ENCODE measurements around the gene SST. TPM values are rescaled to one million over a fixed set of nuclear protein-coding genes. Genes with fewer than 3 reads are reported as not detected.

SST gene
- total RNA-seq, 4 donors from 2014 or later, result 0.90 TPM; not detected in 3

- DNase-seq, result no peak
- no peak overlapping the region for H3K27ac ChIP-seq
- intact Hi-C loops (cut with DNase I; ENCODE audit: low total_unique reads), result no loop called here
- H3K36me3 ChIP-seq, result no peaks in the 10 kb centered on the region
- no peaks in the 10 kb centered on the region for H3K9me3 ChIP-seq
- H3K4me3 ChIP-seq, result no peak overlapping the region
- TF ChIP-seq, protein P1, sequence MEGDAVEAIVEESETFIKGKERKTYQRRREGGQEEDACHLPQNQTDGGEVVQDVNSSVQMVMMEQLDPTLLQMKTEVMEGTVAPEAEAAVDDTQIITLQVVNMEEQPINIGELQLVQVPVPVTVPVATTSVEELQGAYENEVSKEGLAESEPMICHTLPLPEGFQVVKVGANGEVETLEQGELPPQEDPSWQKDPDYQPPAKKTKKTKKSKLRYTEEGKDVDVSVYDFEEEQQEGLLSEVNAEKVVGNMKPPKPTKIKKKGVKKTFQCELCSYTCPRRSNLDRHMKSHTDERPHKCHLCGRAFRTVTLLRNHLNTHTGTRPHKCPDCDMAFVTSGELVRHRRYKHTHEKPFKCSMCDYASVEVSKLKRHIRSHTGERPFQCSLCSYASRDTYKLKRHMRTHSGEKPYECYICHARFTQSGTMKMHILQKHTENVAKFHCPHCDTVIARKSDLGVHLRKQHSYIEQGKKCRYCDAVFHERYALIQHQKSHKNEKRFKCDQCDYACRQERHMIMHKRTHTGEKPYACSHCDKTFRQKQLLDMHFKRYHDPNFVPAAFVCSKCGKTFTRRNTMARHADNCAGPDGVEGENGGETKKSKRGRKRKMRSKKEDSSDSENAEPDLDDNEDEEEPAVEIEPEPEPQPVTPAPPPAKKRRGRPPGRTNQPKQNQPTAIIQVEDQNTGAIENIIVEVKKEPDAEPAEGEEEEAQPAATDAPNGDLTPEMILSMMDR (IDR thresholded peaks at IDR 0.05), result no peak
- TF ChIP-seq POLR2A (IDR thresholded peaks at IDR 0.05), result no peak
- no peaks in the 10 kb centered on the region for H3K4me1 ChIP-seq
- no peaks in the 10 kb centered on the region for H3K27me3 ChIP-seq
Observed at GRCh38 chr3:187630404-187630803, 39.8 kb downstream of the SST start.

DNA sequence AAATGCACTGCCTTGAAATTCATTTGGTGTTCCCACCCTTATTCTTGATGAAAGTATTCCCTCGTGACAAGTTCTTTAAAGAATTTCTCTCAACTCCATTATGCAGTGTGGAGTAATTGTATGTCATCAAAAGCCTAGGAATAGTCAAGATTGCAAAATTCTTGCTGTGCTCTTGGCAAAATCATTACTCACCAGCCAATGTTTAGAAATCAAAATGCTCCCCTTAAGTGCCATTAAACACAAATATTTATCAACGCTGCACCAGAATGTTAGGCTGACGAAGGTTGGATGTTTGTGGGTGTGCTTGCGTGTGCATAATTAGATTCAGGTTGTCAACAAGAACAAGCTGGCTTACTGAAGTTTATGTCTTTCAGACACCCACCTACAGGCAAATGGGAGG, 40.5 kb downstream of the SST start:
- DNase-seq, result no peak
- Histone ChIP-seq H3K4me3 (no peak overlapping the region), H3K4me1 (no peaks in the 10 kb centered on the region), H3K36me3 (no peaks in the 10 kb centered on the region), H3K27ac (no peak overlapping the region), H3K9me3 (no peaks in the 10 kb centered on the region), H3K27me3 (no peaks in the 10 kb centered on the region)
- intact Hi-C loops (cut with DNase I; ENCODE audit: low total_unique reads), result no loop called here
- TF ChIP-seq POLR2A (IDR thresholded peaks at IDR 0.05), result no peak
- TF ChIP-seq, protein P1 (IDR thresholded peaks at IDR 0.05), result no peak

- Histone ChIP-seq H3K9me3 (no peaks in the 10 kb centered on the region), H3K4me1 (no peaks in the 10 kb centered on the region), H3K36me3 (no peaks in the 10 kb centered on the region), H3K27ac (no peak overlapping the region), H3K27me3 (no peaks in the 10 kb centered on the region), H3K4me3 (no peak overlapping the region)
- intact Hi-C loops (cut with DNase I; ENCODE audit: low total_unique reads), result no loop called here
- TF ChIP-seq, protein P1 (IDR thresholded peaks at IDR 0.05), result no peak
- no peak for TF ChIP-seq POLR2A (IDR thresholded peaks at IDR 0.05)
- no peak for DNase-seq
Observed at GRCh38 chr3:187628169-187628568, 42.0 kb downstream of the SST start.

DNA sequence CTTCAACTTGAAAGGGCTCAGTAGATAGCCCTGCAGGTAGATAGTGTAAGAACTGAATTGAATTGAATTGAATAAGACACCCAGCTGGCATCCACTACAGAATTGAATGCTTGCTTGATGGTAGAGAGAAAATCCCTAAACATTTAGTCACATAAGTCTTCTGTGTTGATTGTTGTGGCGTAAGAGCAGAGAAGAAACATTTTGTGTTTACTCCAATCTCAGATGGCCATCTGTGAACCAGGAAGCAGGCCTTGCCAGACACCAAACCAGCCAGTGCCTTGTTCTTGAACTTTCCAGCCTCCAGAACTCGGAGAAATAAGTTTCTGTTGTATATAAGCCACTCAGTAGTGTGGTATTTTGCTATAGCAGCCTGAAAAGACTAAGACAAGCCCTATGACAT, 43.6 kb downstream of the SST start:
- no peaks in the 10 kb centered on the region for H3K27me3 ChIP-seq
- no peak overlapping the region for H3K27ac ChIP-seq
- no peaks in the 10 kb centered on the region for H3K4me1 ChIP-seq
- H3K4me3 ChIP-seq, result no peak overlapping the region
- no peaks in the 10 kb centered on the region for H3K9me3 ChIP-seq
- no peaks in the 10 kb centered on the region for H3K36me3 ChIP-seq
- no peak for DNase-seq
- TF ChIP-seq, protein P1 (IDR thresholded peaks at IDR 0.05), result no peak
- TF ChIP-seq POLR2A (IDR thresholded peaks at IDR 0.05), result no peak
- intact Hi-C loops (cut with DNase I; ENCODE audit: low total_unique reads), result no loop called here

DNA sequence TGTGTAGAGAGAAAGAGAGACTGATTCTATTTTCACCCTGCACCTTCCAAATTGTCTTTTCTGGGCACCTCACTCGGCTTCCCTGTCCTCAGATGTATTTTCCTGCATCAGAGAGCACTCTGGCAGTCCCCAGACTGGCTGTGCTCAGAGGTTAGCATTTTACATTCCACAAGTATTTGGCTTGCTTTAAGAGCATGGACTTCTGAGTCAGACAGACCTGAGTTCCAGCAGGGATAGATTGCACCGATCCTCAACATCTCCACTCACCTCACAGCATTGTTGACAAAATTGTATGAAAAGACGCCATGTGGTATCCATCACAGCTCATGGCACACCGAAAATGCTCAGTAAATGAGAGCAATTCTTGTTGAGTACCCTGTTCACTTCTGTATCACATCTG, 45.6 kb downstream of the SST start:
- Histone ChIP-seq H3K27ac (no peak overlapping the region), H3K36me3 (no peaks in the 10 kb centered on the region), H3K4me1 (no peaks in the 10 kb centered on the region), H3K9me3 (no peaks in the 10 kb centered on the region), H3K27me3 (no peaks in the 10 kb centered on the region), H3K4me3 (no peak overlapping the region)
- TF ChIP-seq, protein P1 (IDR thresholded peaks at IDR 0.05), result no peak
- no peak for TF ChIP-seq POLR2A (IDR thresholded peaks at IDR 0.05)
- intact Hi-C loops (cut with DNase I; ENCODE audit: low total_unique reads), result no loop called here
- no peak for DNase-seq

Data from uterus (tissue), 4 donors.